WTC11 (cell line): ENCODE results near the gene GRAMD2B. TPM values are rescaled to one million over a fixed set of nuclear protein-coding genes. Genes with fewer than 3 reads are reported as not detected.

Experiments used
- ATAC-seq: fragments of 200-7000 bp; cut with Tn5 transposase; 2 replicates; pipeline ENCODE4 v1.10.0; 2021; ENCODE audit warnings: mild to moderate bottlenecking, moderate library complexity
- CTCF ChIA-PET: fragments of 300-600 bp; sonication (Branson Sonifier 250); formaldehyde crosslinking; loops from one replicate; lab custom pipeline; 2021; ENCODE audit warnings: antibody characterized with exemption; lab: Charles Lee
- POLR2A ChIA-PET: fragments of 350-600 bp; sonication (Branson Sonifier 250); formaldehyde crosslinking; loops from one replicate; lab custom pipeline; 2021; ENCODE audit warnings: antibody characterized with exemption; lab: Charles Lee
- DNase-seq: peaks from one replicate; pipeline ENCODE4 v3.0.0; 2021; ENCODE audit warnings: low spot score
- H3K27ac Mint-ChIP-seq: 2 replicates; pipeline ENCODE4 v1.8.0; 2021; ENCODE audit warnings: mixed read lengths
- H3K27me3 Mint-ChIP-seq: 2 replicates; pipeline ENCODE4 v1.8.0; 2021; ENCODE audit warnings: low read depth, mild to moderate bottlenecking, moderate library complexity, mixed read lengths
- H3K36me3 Mint-ChIP-seq: 2 replicates; pipeline ENCODE4 v1.8.0; 2021; ENCODE audit warnings: mixed read lengths
- H3K4me1 Mint-ChIP-seq: 2 replicates; pipeline ENCODE4 v1.8.0; 2022; ENCODE audit warnings: mixed read lengths
- H3K4me3 Mint-ChIP-seq: 2 replicates; pipeline ENCODE4 v1.8.0; 2021; ENCODE audit warnings: mild to moderate bottlenecking, moderate library complexity, mixed read lengths
- H3K9me3 Mint-ChIP-seq: 2 replicates; pipeline ENCODE4 v1.8.0; 2021; ENCODE audit warnings: mixed read lengths
- ATF6 ChIP-seq: sonication (generic); formaldehyde crosslinking; IDR thresholded peaks from 2 replicates; pipeline ENCODE4 v1.8.1; 2023; ENCODE audit warnings: mild to moderate bottlenecking, missing genetic modification reagents
- ELF4 ChIP-seq: sonication (generic); formaldehyde crosslinking; IDR thresholded peaks from 2 replicates; pipeline ENCODE4 v1.8.1; 2022; ENCODE audit warnings: low read depth, mild to moderate bottlenecking, moderate library complexity, missing genetic modification reagents
- ESRRA ChIP-seq: sonication (generic); formaldehyde crosslinking; IDR thresholded peaks from 2 replicates; pipeline ENCODE4 v1.8.1; 2022; ENCODE audit warnings: mild to moderate bottlenecking, missing genetic modification reagents, borderline replicate concordance
- GRHL2 ChIP-seq: fragments of 250-450 bp; sonication (Bioruptor Pico); IDR thresholded peaks from 2 replicates; pipeline ENCODE4 v1.8.0; 2022; ENCODE audit warnings: mild to moderate bottlenecking, moderate library complexity; ENCODE audit not compliant: insufficient replicate concordance, severe bottlenecking
- GTF2I ChIP-seq: fragments of 250-450 bp; sonication (Bioruptor Pico); conservative IDR thresholded peaks from 2 replicates; pipeline ENCODE4 v1.4.0; 2021; ENCODE audit warnings: mild to moderate bottlenecking
- IRF2 ChIP-seq: sonication (generic); formaldehyde crosslinking; IDR thresholded peaks from 2 replicates; pipeline ENCODE4 v1.8.0; 2022; ENCODE audit warnings: low read depth, missing genetic modification reagents, borderline replicate concordance
- JAZF1 ChIP-seq: fragments of 250-450 bp; sonication (Bioruptor Pico); IDR thresholded peaks from 2 replicates; pipeline ENCODE4 v1.9.0; 2021; ENCODE audit warnings: moderate library complexity, mild to moderate bottlenecking, inconsistent platforms
- MXD4 ChIP-seq: fragments of 250-450 bp; sonication (Bioruptor Pico); IDR thresholded peaks from 2 replicates; pipeline ENCODE4 v1.8.0; 2021; ENCODE audit warnings: mild to moderate bottlenecking, moderate library complexity, borderline replicate concordance
- MYBL2 ChIP-seq: sonication (generic); formaldehyde crosslinking; IDR thresholded peaks from 2 replicates; pipeline ENCODE4 v1.8.1; 2023; ENCODE audit warnings: mild to moderate bottlenecking, moderate library complexity, missing genetic modification reagents
- NR3C1 ChIP-seq: sonication (generic); formaldehyde crosslinking; conservative IDR thresholded peaks from 2 replicates; pipeline ENCODE4 v1.8.1; 2023; ENCODE audit warnings: low read depth, mild to moderate bottlenecking, missing genetic modification reagents
- PREB ChIP-seq: sonication (generic); formaldehyde crosslinking; IDR thresholded peaks from 2 replicates; pipeline ENCODE4 v1.8.1; 2022; ENCODE audit warnings: mild to moderate bottlenecking, missing genetic modification reagents, moderate library complexity, borderline replicate concordance
- PRRX2 ChIP-seq: fragments of 250-450 bp; sonication (Bioruptor Pico); IDR thresholded peaks from 2 replicates; pipeline ENCODE4 v1.8.0; 2021; ENCODE audit warnings: mild to moderate bottlenecking
- RELA ChIP-seq: sonication (generic); formaldehyde crosslinking; IDR thresholded peaks from 2 replicates; pipeline ENCODE4 v1.8.1; 2022; ENCODE audit warnings: missing genetic modification reagents, mild to moderate bottlenecking, borderline replicate concordance
- USF2 ChIP-seq: sonication (generic); formaldehyde crosslinking; IDR thresholded peaks from 2 replicates; pipeline ENCODE4 v1.8.1; 2023; ENCODE audit warnings: mild to moderate bottlenecking, missing genetic modification reagents, moderate library complexity
- ZBTB43 ChIP-seq: sonication (generic); formaldehyde crosslinking; IDR thresholded peaks from 2 replicates; pipeline ENCODE4 v1.8.1; 2023; ENCODE audit warnings: mild to moderate bottlenecking, missing genetic modification reagents
- ZNF121 ChIP-seq: sonication (generic); formaldehyde crosslinking; IDR thresholded peaks from 2 replicates; pipeline ENCODE4 v1.8.0; 2023; ENCODE audit warnings: missing genetic modification reagents
- ZNF317 ChIP-seq: sonication (generic); formaldehyde crosslinking; IDR thresholded peaks from 2 replicates; pipeline ENCODE4 v1.8.1; 2023; ENCODE audit warnings: low read depth, mild to moderate bottlenecking, moderate library complexity, missing genetic modification reagents, borderline replicate concordance
- ZNF425 ChIP-seq: fragments of 250-450 bp; sonication (Bioruptor Pico); conservative IDR thresholded peaks from 2 replicates; pipeline ENCODE4 v1.9.0; 2021; ENCODE audit warnings: mild to moderate bottlenecking
- total RNA-seq: library from RNA; stranded (reverse); gene quantifications from 3 replicates; pipeline ENCODE4 v1.2.3, GENCODE V29; 2021
- TF ChIP-seq, protein P1 (sequence below): sonication (generic); formaldehyde crosslinking; IDR thresholded peaks from 2 replicates; pipeline ENCODE4 v1.8.1; 2023; ENCODE audit warnings: mild to moderate bottlenecking, moderate library complexity, missing genetic modification reagents
- TF ChIP-seq, protein P2 (sequence below): fragments of 200-600 bp; IDR thresholded peaks from 2 replicates; pipeline ENCODE4 v1.8.0; 2022; ENCODE audit warnings: antibody characterized with exemption
- TF ChIP-seq, protein P3 (sequence below): fragments of 250-450 bp; sonication (Bioruptor Pico); IDR thresholded peaks from 2 replicates; pipeline ENCODE4 v2.1.2; 2022; ENCODE audit warnings: mild to moderate bottlenecking, moderate library complexity
- TF ChIP-seq, protein P4 (sequence below): sonication (generic); formaldehyde crosslinking; IDR thresholded peaks from 2 replicates; pipeline ENCODE4 v1.8.0; 2022; ENCODE audit warnings: mild to moderate bottlenecking, missing genetic modification reagents

GRAMD2B gene
- total RNA-seq, 1 experiment from 2014 or later: 11.6 TPM

DNA sequence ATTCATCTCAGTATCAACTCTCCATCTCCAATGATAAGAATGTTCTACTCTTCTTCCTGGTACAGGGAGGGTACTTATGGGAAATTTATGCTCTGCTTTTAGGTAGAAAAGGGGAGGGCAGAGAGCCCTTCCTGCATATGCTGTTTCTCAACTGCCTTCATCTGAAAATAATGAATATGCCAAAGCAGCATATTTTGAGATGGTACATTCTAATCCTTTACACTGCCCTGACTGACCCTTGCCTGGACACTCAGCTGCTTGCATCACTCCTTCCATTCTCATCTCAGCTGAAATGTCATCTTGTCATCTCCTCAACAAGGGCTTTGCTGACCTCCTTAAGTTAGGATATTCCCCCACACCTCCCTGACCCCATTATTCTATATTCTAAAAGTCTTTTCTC, 103.3 kb downstream of the GRAMD2B start:
- TF ChIP-seq PREB (CRISPR knock-in tag) (no peak), USF2 (CRISPR knock-in tag) (no peak), ZNF317 (CRISPR knock-in tag) (no peak), IRF2 (no peak), ELF4 (CRISPR knock-in tag) (no peak), ESRRA (CRISPR knock-in tag) (no peak), ZNF425 (CRISPR knock-in tag) (no peak), MXD4 (CRISPR knock-in tag) (no peak), PRRX2 (CRISPR knock-in tag) (no peak), ZNF121 (CRISPR knock-in tag) (no peak), GRHL2 (CRISPR knock-in tag) (no peak)
- TF ChIP-seq, protein P1, sequence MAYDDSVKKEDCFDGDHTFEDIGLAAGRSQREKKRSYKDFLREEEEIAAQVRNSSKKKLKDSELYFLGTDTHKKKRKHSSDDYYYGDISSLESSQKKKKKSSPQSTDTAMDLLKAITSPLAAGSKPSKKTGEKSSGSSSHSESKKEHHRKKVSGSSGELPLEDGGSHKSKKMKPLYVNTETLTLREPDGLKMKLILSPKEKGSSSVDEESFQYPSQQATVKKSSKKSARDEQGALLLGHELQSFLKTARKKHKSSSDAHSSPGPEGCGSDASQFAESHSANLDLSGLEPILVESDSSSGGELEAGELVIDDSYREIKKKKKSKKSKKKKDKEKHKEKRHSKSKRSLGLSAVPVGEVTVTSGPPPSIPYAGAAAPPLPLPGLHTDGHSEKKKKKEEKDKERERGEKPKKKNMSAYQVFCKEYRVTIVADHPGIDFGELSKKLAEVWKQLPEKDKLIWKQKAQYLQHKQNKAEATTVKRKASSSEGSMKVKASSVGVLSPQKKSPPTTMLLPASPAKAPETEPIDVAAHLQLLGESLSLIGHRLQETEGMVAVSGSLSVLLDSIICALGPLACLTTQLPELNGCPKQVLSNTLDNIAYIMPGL (CRISPR knock-in tag): no peak
- Mint-ChIP-seq H3K9me3 (peaks cover 10% of the 10 kb centered on the region), H3K4me1 (peaks cover 6% of the 10 kb centered on the region), H3K36me3 (no peaks in the 10 kb centered on the region), H3K27ac (no peak overlapping the region), H3K4me3 (no peak overlapping the region), H3K27me3 (no peaks in the 10 kb centered on the region)
- DNase-seq: no peak
- CTCF ChIA-PET: no interaction called here
- POLR2A ChIA-PET: no interaction called here
- ATAC-seq: no peak

- H3K36me3 Mint-ChIP-seq: no peaks in the 10 kb centered on the region
- no peak overlapping the region for H3K4me3 Mint-ChIP-seq
- ChIA-PET POLR2A (no interaction called here), CTCF (interaction anchor here (1.1 kb wide), 1 partner anchor 11 kb away, joined by 3 read pairs; no protein-coding TSS in a partner anchor)
- no peak overlapping the region for H3K27ac Mint-ChIP-seq
- DNase-seq (no peak), ATAC-seq (no peak)
- no peak for TF ChIP-seq NR3C1
- TF ChIP-seq, protein P2, sequence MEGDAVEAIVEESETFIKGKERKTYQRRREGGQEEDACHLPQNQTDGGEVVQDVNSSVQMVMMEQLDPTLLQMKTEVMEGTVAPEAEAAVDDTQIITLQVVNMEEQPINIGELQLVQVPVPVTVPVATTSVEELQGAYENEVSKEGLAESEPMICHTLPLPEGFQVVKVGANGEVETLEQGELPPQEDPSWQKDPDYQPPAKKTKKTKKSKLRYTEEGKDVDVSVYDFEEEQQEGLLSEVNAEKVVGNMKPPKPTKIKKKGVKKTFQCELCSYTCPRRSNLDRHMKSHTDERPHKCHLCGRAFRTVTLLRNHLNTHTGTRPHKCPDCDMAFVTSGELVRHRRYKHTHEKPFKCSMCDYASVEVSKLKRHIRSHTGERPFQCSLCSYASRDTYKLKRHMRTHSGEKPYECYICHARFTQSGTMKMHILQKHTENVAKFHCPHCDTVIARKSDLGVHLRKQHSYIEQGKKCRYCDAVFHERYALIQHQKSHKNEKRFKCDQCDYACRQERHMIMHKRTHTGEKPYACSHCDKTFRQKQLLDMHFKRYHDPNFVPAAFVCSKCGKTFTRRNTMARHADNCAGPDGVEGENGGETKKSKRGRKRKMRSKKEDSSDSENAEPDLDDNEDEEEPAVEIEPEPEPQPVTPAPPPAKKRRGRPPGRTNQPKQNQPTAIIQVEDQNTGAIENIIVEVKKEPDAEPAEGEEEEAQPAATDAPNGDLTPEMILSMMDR: no peak
- no peak for TF ChIP-seq JAZF1
- no peak for TF ChIP-seq MYBL2 (CRISPR knock-in tag)
- TF ChIP-seq ATF6 (CRISPR knock-in tag): no peak
- TF ChIP-seq RELA (CRISPR knock-in tag): no peak
- TF ChIP-seq, protein P3, sequence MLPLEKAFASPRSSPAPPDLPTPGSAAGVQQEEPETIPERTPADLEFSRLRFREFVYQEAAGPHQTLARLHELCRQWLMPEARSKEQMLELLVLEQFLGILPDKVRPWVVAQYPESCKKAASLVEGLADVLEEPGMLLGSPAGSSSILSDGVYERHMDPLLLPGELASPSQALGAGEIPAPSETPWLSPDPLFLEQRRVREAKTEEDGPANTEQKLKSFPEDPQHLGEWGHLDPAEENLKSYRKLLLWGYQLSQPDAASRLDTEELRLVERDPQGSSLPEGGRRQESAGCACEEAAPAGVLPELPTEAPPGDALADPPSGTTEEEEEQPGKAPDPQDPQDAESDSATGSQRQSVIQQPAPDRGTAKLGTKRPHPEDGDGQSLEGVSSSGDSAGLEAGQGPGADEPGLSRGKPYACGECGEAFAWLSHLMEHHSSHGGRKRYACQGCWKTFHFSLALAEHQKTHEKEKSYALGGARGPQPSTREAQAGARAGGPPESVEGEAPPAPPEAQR (CRISPR knock-in tag): no peak
- TF ChIP-seq, protein P4, sequence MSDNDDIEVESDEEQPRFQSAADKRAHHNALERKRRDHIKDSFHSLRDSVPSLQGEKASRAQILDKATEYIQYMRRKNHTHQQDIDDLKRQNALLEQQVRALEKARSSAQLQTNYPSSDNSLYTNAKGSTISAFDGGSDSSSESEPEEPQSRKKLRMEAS (CRISPR knock-in tag): no peak
- TF ChIP-seq ZNF317 (CRISPR knock-in tag): no peak
- TF ChIP-seq ZBTB43 (CRISPR knock-in tag): no peak
- TF ChIP-seq GTF2I: no peak
- peaks cover 6% of the 10 kb centered on the region for H3K4me1 Mint-ChIP-seq
- no peaks in the 10 kb centered on the region for H3K27me3 Mint-ChIP-seq
- peaks cover 10% of the 10 kb centered on the region for H3K9me3 Mint-ChIP-seq
These were observed 103.9 kb downstream of the GRAMD2B start for GRCh38 chr5:126527158-126527557.
